ENCODE data around the gene MACROD2.

- TF ChIP-seq GABPA (IDR thresholded peaks at IDR 0.05 in 1 of 2, conservative IDR thresholded peaks at IDR 0.05 in 1 of 2) (no peak), NR2F2 (IDR thresholded peaks at IDR 0.05) (no peak), SP1 (IDR thresholded peaks at IDR 0.05) (no peak), CTCF (IDR thresholded peaks at IDR 0.05; ENCODE audit: low read depth, low read length, missing input control) (no peak), REST (IDR thresholded peaks at IDR 0.05) (no peak), ATF3 (IDR thresholded peaks at IDR 0.05) (no peak), MAX (IDR thresholded peaks at IDR 0.05) (no peak), JUND (IDR thresholded peaks at IDR 0.05) (no peak), YY1 (IDR thresholded peaks at IDR 0.05) (no peak), TAF1 (conservative IDR thresholded peaks at IDR 0.05) (no peak), RXRA (IDR thresholded peaks at IDR 0.05) (no peak), FOXA1 (IDR thresholded peaks at IDR 0.05) (no peak)
These were observed 2011.8 kb downstream of the MACROD2 start for GRCh38 chr20:16007164-16007563.

All from liver (tissue), 3 donors.